Psoas muscle (tissue), 8 donors: ENCODE data around the gene ZNF608. TPM values are rescaled to one million over a fixed set of nuclear protein-coding genes. Genes with fewer than 3 reads are reported as not detected.

Experiments used
- ATAC-seq, 4 donors: fragments of 200-7000 bp; cut with Tn5 transposase; one replicate each; pipeline ENCODE4 v1.9.1; 2020; ENCODE audit warnings: moderate library complexity in 3 of 4, mild to moderate bottlenecking in 2 of 4
- DNase-seq, 2 donors: peaks; one replicate each; pipeline ENCODE4 v3.0.0-alpha.2; 2020
- H3K27ac ChIP-seq: fragments of 200-600 bp; one replicate; pipeline ENCODE4 v1.8.0; 2022
- H3K27me3 ChIP-seq, 3 donors: fragments of 200-600 bp in 1 of 3; one replicate each; pipeline versions ENCODE4 v1.6.1 to v1.8.0; 2013 to 2022; ENCODE audit warnings: low read length in 2 of 3, mild to moderate bottlenecking in 2 of 3, moderate library complexity in 1 of 3; ENCODE audit not compliant: insufficient read depth in 3 of 3
- H3K36me3 ChIP-seq, 2 donors: fragments of 200-600 bp in 1 of 2; one replicate each; pipeline versions ENCODE4 v1.6.1 to v1.8.0; 2013 to 2022; ENCODE audit warnings: low read depth in 1 of 2, mild to moderate bottlenecking in 1 of 2, moderate library complexity in 1 of 2; ENCODE audit not compliant: insufficient read depth in 1 of 2
- H3K4me1 ChIP-seq: fragments of 200-600 bp; one replicate; pipeline ENCODE4 v1.8.0; 2022
- H3K4me3 ChIP-seq: fragments of 200-600 bp; one replicate; pipeline ENCODE4 v1.8.0; 2022; ENCODE audit warnings: mild to moderate bottlenecking
- H3K9me3 ChIP-seq: fragments of 200-600 bp; one replicate; pipeline ENCODE4 v1.8.0; 2022
- WGBS, 3 donors: extraction: QIAGEN DNeasy Blood & Tissue Kit; methylation state at CpG; one replicate each; pipeline versions ENCODE4 v1.1.6 to v1.1.7; 2013; 5-methylcytosine and 5-hydroxymethylcytosine counted together
- intact Hi-C, 2 donors: fragments of 100-400 bp; cut with DNase I; formaldehyde crosslinking; loops; one replicate each; pipeline versions ENCODE4 v1.11.0 to v1.14.2; 2022
- polyA plus RNA-seq, 3 donors: library from polyadenylated mRNA; stranded (reverse); fragments of 200-250 nt; gene quantifications; one replicate each; pipeline ENCODE4 v1.2.3, GENCODE V29; 2013
- total RNA-seq, 4 donors: library from RNA; stranded (reverse); fragmentation: NEBNext Ultra II Directional in 2 of 4; extraction: Animal tissue kit (Norgen Biotek cat#: 25700) in 2 of 4; gene quantifications; one replicate each; pipeline versions ENCODE4 v1.2.1 to v1.2.4, GENCODE V29; 2021 to 2023
- TF ChIP-seq, protein P1 (sequence below): fragments of 200-600 bp; IDR thresholded peaks from one replicate; pipeline ENCODE4 v1.8.0; 2022; ENCODE audit warnings: antibody characterized with exemption
- donor health status: healthy with polysubstance abuse.
- donor health status: DM: no; HTN: no; CAD: no; lungs with moderate emphysema.
- donor health status: Bipolar disorder and iron deficiency.
- donor health status: healthy.
- donor health status: DM: yes; HTN: yes; CAD: no.
- donor health status: DM: no; HTN: no; CAD: no.
- donor health status: DM: no; HTN: no; CAD: no.
- donor health status: DM: yes; HTN: yes; CAD: no.

Gene ZNF608
- total and polyA plus RNA-seq, 7 donors, result 1.6 to 11.7 (median 9.0) TPM

DNA sequence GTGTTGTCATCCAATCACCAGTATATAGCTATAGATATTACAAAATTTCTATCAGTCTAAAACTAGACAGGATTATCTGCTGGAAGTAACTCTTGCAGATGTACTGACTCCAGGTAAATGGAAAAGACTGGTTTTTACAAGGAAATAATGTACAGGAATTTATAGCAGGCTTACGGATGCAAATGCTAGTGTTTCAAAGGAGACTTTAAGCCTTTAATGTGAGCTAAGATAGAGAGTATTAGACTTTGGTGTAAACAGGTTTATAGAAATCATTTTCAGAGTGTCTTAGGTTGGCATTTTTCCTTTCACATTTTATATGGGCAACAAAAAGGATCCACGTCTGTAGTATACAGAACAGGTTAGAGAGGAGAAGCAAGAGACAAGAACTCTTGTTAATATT lies 16.1 kb downstream of the ZNF608 start:
- H3K4me3 ChIP-seq, result no peak overlapping the region
- DNase-seq (no peak), ATAC-seq (no peak)
- TF ChIP-seq, protein P1, sequence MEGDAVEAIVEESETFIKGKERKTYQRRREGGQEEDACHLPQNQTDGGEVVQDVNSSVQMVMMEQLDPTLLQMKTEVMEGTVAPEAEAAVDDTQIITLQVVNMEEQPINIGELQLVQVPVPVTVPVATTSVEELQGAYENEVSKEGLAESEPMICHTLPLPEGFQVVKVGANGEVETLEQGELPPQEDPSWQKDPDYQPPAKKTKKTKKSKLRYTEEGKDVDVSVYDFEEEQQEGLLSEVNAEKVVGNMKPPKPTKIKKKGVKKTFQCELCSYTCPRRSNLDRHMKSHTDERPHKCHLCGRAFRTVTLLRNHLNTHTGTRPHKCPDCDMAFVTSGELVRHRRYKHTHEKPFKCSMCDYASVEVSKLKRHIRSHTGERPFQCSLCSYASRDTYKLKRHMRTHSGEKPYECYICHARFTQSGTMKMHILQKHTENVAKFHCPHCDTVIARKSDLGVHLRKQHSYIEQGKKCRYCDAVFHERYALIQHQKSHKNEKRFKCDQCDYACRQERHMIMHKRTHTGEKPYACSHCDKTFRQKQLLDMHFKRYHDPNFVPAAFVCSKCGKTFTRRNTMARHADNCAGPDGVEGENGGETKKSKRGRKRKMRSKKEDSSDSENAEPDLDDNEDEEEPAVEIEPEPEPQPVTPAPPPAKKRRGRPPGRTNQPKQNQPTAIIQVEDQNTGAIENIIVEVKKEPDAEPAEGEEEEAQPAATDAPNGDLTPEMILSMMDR, result no peak
- no peak overlapping the region for H3K27ac ChIP-seq
- H3K27me3 ChIP-seq, result no peaks in the 10 kb centered on the region
- peaks cover 20% of the 10 kb centered on the region for H3K4me1 ChIP-seq
- intact Hi-C loops, result no loop called here
- no peaks in the 10 kb centered on the region for H3K36me3 ChIP-seq
- WGBS, 3 donors, result 79 to 92% (median 82%) methylated on average over 2 of the region's 2 CpGs
- H3K9me3 ChIP-seq, result no peaks in the 10 kb centered on the region

DNA sequence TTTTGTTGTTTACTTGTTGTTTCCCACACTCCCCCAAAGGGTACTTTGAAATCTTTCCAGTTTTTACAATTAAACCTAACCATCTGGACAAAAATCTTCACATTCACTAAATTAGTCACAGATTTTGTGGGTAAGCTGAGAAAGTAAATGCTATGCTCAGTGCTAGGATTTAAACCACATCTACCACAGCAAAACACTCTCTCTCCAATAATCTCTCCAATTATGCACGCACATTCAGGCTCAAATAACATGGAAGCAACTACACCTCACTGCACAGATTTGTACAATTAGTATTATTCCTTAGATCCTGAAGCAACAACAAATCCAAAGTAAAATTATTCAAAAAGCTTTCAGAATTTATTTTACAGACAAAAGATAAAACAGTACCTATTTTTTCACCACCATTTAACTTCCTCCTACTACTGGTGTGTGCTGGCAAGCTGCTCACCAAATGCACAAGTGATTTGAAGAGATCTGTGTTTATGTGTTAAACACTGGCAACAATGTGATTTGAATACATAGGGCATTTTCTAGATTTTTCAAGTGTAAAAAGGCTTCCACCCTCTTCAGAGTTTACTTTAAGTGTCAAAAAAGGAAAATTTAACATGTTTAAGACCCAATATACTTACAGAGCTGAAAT lies 16.6 kb downstream of the ZNF608 start:
- H3K4me3 ChIP-seq, result no peak overlapping the region
- H3K4me1 ChIP-seq, result peaks cover 15% of the 10 kb centered on the region
- H3K27ac ChIP-seq, result no peak overlapping the region
- TF ChIP-seq, protein P1, result no peak
- intact Hi-C loops, result no loop called here
- WGBS, 3 donors, result 71 to 88% (median 75%) methylated on average over 1 of the region's 1 CpG
- no peak for DNase-seq
- no peak for ATAC-seq
- H3K27me3 ChIP-seq, result no peaks in the 10 kb centered on the region
- H3K36me3 ChIP-seq, result no peaks in the 10 kb centered on the region
- H3K9me3 ChIP-seq, result no peaks in the 10 kb centered on the region

DNA sequence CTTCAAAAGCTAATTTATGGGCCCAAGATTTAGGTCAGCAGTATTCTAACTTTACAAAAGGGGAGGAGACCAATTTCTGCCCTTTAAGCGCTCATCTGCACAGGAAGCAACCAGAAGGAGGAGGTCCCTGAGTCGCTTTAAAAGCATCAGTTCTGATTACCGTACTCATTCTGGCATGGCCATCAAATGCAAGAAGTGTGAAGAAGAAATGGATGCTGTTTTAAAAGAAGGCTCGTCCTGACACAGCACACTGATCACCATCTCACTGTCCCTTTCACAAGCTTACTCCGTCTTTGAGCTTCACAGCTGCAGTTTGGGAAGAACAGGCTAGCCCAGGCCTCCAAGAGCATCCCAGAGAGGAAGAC lies 17.5 kb downstream of the ZNF608 start:
- no peaks in the 10 kb centered on the region for H3K36me3 ChIP-seq
- no peak overlapping the region for H3K4me3 ChIP-seq
- H3K9me3 ChIP-seq, result no peaks in the 10 kb centered on the region
- no peaks in the 10 kb centered on the region for H3K27me3 ChIP-seq
- intact Hi-C loops, result no loop called here
- TF ChIP-seq, protein P1, result no peak
- no peak overlapping the region for H3K27ac ChIP-seq
- WGBS, 3 donors, result 85 to 92% (median 89%) methylated on average over 5 of the region's 5 CpGs
- ATAC-seq, result no peak
- DNase-seq, result no peak
- peaks cover 9% of the 10 kb centered on the region for H3K4me1 ChIP-seq

DNA sequence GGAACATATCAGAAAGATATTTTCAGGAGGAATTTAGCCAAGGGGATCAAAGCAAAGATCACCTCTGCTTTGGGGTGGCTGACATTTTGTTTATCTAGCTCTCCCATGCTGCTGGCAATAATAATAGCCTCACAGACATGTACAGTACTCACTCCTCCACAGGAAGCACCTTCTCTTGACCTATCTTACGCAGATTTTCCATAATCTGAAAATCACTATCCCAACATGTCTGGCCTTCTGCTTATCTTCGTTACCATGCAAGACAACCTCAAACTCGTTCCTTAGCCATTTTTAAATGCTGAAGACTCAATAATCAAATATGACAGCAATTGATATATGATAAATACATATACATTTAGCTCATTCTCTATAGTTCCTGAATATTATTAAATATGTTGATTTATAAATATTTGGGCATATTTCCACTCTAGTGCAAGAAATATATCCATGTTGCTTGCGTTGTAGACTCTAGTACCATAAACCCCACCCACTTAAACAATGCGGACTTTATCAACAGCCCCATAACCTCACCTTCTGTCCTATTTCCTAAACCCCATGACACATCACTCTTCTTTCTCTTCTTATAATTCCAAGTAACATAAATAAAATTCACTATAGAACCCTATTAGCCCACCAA lies 18.0 kb downstream of the ZNF608 start:
- WGBS, 3 donors, result 96 to 98% (median 97%) methylated on average over 5 of the region's 5 CpGs
- Histone ChIP-seq H3K4me3 (no peak overlapping the region), H3K4me1 (peaks cover 9% of the 10 kb centered on the region), H3K27ac (no peak overlapping the region), H3K36me3 (no peaks in the 10 kb centered on the region), H3K9me3 (no peaks in the 10 kb centered on the region), H3K27me3 (no peaks in the 10 kb centered on the region)
- ATAC-seq (no peak), DNase-seq (no peak)
- TF ChIP-seq, protein P1, result no peak
- intact Hi-C loops, result no loop called here
